GM12801 (cell line): ENCODE data around the gene METTL16.

Experiments used
- TF ChIP-seq, protein P1 (sequence below): IDR thresholded peaks from one replicate; pipeline ENCODE4 v1.5.1; 2011; ENCODE audit warnings: control low read depth; ENCODE audit not compliant: insufficient read length; ENCODE audit errors: extremely low read depth

Gene METTL16

DNA sequence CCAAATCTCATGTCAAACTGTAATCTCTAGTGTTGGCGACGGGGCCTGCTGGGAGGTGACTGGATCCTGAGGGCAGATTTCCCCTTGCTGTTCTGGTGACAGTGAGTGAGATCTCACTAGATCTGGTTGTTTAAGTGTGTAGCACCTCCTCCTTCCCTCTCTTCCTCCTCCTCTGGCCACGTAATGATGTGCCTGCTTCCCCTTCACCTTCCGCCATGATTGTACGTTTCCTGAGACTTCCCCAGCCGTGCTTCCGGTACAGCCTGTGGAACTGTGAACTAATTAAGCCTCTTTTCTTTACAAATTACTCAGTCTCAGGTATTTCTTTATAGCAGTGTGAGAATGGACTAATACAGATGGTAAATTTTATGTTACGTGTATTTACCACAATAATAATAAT lies 49.2 kb downstream of the METTL16 start:
- TF ChIP-seq, protein P1, sequence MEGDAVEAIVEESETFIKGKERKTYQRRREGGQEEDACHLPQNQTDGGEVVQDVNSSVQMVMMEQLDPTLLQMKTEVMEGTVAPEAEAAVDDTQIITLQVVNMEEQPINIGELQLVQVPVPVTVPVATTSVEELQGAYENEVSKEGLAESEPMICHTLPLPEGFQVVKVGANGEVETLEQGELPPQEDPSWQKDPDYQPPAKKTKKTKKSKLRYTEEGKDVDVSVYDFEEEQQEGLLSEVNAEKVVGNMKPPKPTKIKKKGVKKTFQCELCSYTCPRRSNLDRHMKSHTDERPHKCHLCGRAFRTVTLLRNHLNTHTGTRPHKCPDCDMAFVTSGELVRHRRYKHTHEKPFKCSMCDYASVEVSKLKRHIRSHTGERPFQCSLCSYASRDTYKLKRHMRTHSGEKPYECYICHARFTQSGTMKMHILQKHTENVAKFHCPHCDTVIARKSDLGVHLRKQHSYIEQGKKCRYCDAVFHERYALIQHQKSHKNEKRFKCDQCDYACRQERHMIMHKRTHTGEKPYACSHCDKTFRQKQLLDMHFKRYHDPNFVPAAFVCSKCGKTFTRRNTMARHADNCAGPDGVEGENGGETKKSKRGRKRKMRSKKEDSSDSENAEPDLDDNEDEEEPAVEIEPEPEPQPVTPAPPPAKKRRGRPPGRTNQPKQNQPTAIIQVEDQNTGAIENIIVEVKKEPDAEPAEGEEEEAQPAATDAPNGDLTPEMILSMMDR, result no peak

DNA sequence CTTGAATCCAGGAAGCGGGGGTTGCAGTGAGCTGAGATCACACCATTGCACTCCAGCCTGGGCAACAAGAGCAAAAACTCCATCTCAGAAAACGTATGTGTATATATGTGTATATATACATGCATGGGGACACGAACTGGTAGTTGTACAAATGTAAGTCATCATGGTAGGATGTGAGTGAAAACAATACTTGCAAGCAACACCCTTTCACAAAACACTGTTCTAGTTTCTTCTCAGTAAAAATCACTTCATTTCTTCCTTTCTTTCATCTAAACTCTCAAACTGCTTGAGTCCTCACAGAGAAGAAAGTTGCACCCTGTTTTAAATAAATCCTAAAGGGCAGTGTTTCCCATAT lies 51.8 kb downstream of the METTL16 start:
- TF ChIP-seq, protein P1, result no peak

DNA sequence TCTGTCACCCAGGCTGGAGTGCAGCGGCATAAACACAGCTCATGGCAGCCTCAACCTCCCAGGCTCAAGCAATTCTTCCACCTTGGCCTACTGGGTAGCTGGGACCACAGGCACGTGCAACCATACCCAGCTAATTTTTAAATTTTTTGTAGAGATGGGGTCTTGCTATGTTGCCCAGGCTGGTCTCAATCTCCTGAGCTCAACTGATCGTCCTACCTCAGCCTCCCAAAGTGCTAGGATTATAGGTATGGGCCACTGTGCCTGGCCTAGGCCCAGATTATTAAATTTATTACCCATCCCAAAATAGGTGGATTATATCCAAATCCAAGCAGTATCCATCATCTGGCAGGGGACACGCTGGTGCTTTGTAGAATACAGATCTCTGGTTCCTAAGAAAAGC lies 53.8 kb downstream of the METTL16 start:
- TF ChIP-seq, protein P1, result no peak

DNA sequence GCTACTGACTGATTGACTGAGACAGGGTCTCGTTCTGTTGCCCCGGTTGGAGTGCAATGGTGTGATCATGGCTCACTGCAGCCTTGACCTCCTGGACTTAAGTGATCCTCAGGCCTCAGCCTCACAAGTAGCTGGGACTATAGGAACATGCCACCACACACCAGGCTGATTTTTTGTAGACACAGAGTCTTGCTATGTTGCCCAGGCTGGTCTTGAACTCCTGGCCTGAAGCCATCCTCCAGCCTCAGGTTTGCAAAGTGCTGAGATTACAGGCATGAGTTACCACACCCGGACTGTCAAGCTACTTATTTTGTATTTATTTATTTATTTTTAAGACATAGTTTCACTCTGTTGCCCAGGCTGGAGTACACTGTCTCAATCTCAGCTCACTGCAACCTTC lies 55.2 kb downstream of the METTL16 start:
- TF ChIP-seq, protein P1, result no peak

DNA sequence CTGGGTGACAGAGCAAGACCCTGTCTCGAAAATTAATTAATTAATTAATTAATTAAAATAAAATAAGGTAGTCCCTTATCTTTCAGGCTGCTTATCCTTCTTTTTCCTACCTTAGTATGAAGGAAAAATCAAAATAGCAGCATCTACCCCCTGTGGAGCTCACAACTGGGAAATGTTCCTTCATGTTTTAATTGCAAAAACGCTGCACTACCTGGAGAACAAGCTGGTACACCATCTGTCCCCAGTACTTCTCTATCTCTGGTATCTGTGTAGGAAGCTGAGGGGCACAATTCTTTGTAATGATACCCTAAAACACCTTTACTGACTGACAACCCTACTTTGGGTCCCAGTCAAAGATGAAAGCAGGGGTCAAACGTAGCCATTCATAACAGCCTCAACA lies 55.7 kb downstream of the METTL16 start:
- TF ChIP-seq, protein P1, result no peak

- TF ChIP-seq, protein P1, result no peak
Measured at GRCh38 chr17:2453866-2454265, 57.8 kb downstream of the METTL16 start.

- TF ChIP-seq, protein P1, result no peak
Measured at GRCh38 chr17:2453325-2453724, 58.4 kb downstream of the METTL16 start.

- TF ChIP-seq, protein P1, result no peak
Measured at GRCh38 chr17:2452216-2452750, 59.4 kb downstream of the METTL16 start.
